ENCODE measurements around the gene TCEA2.

DNA sequence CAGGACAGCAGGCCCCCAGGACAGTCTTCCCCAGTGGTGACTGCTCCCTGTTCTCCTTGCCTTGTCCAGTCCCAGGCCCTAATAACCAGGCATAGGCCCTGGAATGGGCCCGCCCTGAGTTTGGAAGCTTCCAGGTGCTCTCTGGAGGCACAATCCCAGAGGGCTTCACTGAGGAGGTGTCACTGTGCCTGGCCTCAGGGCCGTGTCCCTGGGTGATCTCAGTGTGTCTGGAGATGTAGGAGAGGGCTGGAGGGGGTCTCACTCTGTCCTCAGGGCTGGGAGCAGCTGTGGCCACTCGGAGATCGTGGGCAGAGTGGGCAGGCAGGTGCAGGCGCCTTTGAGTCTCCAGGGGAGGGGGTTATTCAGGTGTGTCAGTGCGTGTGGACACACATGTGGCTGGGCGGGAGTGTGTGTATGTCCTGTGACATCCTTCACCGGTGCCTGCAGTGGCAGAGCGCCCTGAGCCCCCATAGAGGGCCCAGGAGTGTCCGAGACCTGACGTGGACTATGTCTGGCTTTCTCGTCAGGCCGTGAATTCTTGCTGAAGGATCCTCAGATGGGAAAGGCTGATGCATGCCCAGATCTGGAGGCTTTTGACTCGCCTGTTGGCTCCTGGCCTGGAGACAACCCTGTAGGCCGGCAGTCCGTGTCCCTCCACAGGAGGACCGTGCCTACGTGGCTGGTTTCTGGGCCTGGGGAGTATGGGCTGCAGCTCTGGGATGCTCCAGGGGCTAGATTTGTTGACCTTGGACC lies 49.9 kb downstream of the TCEA2 start:
- TF ChIP-seq POLR2A (IDR thresholded peaks at IDR 0.05) = no peak
- TF ChIP-seq, protein P1, sequence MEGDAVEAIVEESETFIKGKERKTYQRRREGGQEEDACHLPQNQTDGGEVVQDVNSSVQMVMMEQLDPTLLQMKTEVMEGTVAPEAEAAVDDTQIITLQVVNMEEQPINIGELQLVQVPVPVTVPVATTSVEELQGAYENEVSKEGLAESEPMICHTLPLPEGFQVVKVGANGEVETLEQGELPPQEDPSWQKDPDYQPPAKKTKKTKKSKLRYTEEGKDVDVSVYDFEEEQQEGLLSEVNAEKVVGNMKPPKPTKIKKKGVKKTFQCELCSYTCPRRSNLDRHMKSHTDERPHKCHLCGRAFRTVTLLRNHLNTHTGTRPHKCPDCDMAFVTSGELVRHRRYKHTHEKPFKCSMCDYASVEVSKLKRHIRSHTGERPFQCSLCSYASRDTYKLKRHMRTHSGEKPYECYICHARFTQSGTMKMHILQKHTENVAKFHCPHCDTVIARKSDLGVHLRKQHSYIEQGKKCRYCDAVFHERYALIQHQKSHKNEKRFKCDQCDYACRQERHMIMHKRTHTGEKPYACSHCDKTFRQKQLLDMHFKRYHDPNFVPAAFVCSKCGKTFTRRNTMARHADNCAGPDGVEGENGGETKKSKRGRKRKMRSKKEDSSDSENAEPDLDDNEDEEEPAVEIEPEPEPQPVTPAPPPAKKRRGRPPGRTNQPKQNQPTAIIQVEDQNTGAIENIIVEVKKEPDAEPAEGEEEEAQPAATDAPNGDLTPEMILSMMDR (IDR thresholded peaks at IDR 0.05) = no peak
- TF ChIP-seq EP300 (IDR thresholded peaks at IDR 0.05) = no peak

Measured in gastroesophageal sphincter (tissue), 3 donors.